NCI-H82 (cell line): ENCODE data around the gene EMC6.
"Not testable (repeated sequence)": the region's sequence is repeated elsewhere in the genome, so short reads cannot be mapped to it uniquely, and the experiment has no call there.

Experiments used
- DNase-seq: peaks from one replicate; lab custom pipeline; 2025; lab: John Stamatoyannopoulos, UW

Gene EMC6

GRCh38 chr17:3681057-3681456 lies 12.4 kb downstream of the EMC6 start:
- DNase-seq: no peak

GRCh38 chr17:3681565-3681964 lies 13.0 kb downstream of the EMC6 start:
- no peak for DNase-seq

- DNase-seq: no peak
Observed at GRCh38 chr17:3682033-3682432, 13.4 kb downstream of the EMC6 start.

GRCh38 chr17:3683054-3683511 lies 14.5 kb downstream of the EMC6 start:
- DNase-seq: peak; percentile 76

- peak; percentile 52 for DNase-seq
Observed at GRCh38 chr17:3685174-3685573, 16.6 kb downstream of the EMC6 start.

- DNase-seq: no peak
Observed at GRCh38 chr17:3688027-3688553, 19.5 kb downstream of the EMC6 start.

- no peak for DNase-seq
Observed at GRCh38 chr17:3688852-3689261, 20.2 kb downstream of the EMC6 start.

GRCh38 chr17:3689262-3690093 lies 20.9 kb downstream of the EMC6 start:
- DNase-seq: no peak

GRCh38 chr17:3690094-3690715 lies 21.6 kb downstream of the EMC6 start:
- DNase-seq: no peak

GRCh38 chr17:3691617-3692067 lies 23.0 kb downstream of the EMC6 start:
- DNase-seq: peak; percentile 34

- no peak for DNase-seq
Observed at GRCh38 chr17:3692346-3692745, 23.7 kb downstream of the EMC6 start.

GRCh38 chr17:3693141-3693540 lies 24.5 kb downstream of the EMC6 start:
- DNase-seq: no peak

- no peak for DNase-seq
Observed at GRCh38 chr17:3693829-3694231, 25.2 kb downstream of the EMC6 start.

GRCh38 chr17:3695129-3695722 lies 26.6 kb downstream of the EMC6 start:
- DNase-seq: peak; percentile 53

- no peak for DNase-seq
Observed at GRCh38 chr17:3695723-3696411, 27.3 kb downstream of the EMC6 start, which contains the start of gene P2RX5. TSS of gene P2RX5 (minus strand) at chr17:3696155. CDS start at chr17:3696005, 150 bp downstream.

- DNase-seq: no peak
Observed at GRCh38 chr17:3697103-3697476, 28.5 kb downstream of the EMC6 start.

- no peak for DNase-seq
Observed at GRCh38 chr17:3698139-3698538, 29.5 kb downstream of the EMC6 start.

GRCh38 chr17:3699951-3700350 lies 31.3 kb downstream of the EMC6 start:
- DNase-seq: no peak

- not testable (repeated sequence) for DNase-seq
Observed at GRCh38 chr17:3702041-3702539, 33.5 kb downstream of the EMC6 start.

- no peak for DNase-seq
Observed at GRCh38 chr17:3704931-3705717, 36.5 kb downstream of the EMC6 start.

- DNase-seq: not testable (repeated sequence)
Observed at GRCh38 chr17:3705718-3705984, 37.0 kb downstream of the EMC6 start.
